LHCN-M2 (cell line): ENCODE results near the gene GLS. TPM values are rescaled to one million over a fixed set of nuclear protein-coding genes. Genes with fewer than 3 reads are reported as not detected.
"Not testable (repeated sequence)": the region's sequence is repeated elsewhere in the genome, so short reads cannot be mapped to it uniquely, and the experiment has no call there.

Source experiments
- DNase-seq: peaks from one replicate; pipeline ENCODE4 v3.0.0-alpha.2; 2012; ENCODE audit warnings: low read depth
- total RNA-seq: library from RNA; depleted of rRNA; stranded (reverse); fragments of >200 nt; gene quantifications from 2 replicates; pipeline ENCODE4 v1.2.3, GENCODE V29; 2014

GLS gene
- total RNA-seq, 1 experiment from 2014 or later, result 139 TPM

- DNase-seq, result no peak
Observed at GRCh38 chr2:190929919-190930318, 49.3 kb downstream of the GLS start.

DNA sequence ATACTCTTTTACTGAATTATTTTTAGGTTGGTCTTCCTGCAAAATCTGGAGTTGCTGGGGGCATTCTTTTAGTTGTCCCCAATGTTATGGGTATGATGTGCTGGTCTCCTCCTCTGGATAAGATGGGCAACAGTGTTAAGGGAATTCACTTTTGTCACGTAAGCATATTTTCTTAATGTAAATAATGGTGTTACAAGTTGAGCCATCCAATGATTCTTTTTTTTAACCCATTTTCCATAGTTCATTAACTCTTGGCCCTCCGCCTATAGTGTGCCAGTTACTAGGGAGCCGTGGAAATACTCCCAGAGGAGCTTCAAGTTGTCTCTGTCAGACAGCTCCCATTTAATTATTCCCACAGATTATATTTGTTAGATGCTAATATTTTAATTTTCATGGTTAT is 49.8 kb downstream of the GLS start:
- no peak for DNase-seq

- DNase-seq, result no peak
Observed at GRCh38 chr2:190932514-190932913, 51.9 kb downstream of the GLS start.

GRCh38 chr2:190933361-190933760 is 52.7 kb downstream of the GLS start:
- DNase-seq, result no peak

DNA sequence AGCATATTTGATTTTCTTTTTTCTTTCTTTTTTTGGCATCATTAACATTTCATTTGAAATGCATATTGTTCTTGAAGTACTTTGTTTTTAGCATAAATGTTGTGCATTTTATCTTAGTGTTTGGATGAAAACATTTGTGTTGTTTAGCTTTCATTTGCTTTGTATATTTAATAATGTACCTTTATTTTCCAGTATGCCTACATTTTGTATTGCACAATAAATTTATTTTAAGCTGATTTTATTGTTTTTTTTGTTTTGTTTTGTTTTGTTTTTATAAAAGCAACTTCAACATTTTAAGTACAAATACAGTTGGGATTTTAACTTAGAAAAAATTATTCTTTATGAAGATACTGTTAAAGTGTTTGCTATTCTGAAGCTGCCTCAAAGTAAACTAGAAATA is 54.4 kb downstream of the GLS start:
- DNase-seq, result no peak

- no peak for DNase-seq
Observed at GRCh38 chr2:190938771-190939335, 58.2 kb downstream of the GLS start.

DNA sequence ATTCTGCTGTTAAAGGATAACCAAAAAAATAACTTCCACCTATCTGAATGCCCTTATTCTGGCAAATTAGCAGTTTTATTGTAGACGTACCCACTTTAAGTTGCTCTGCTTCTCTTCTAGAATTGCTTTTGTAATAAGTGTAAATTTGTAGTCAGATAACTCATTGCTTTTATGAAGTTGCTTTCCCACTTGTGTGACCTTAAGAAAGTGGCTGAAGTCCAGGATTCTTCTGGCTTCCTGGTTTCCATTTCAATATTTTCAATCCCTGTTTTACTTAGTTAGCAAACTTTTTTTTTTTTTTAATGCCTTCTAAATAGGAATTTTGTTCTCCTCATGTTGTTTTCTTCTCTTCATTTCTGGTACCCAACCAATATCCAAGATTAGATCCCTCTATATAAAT is 59.8 kb downstream of the GLS start:
- no peak for DNase-seq

DNA sequence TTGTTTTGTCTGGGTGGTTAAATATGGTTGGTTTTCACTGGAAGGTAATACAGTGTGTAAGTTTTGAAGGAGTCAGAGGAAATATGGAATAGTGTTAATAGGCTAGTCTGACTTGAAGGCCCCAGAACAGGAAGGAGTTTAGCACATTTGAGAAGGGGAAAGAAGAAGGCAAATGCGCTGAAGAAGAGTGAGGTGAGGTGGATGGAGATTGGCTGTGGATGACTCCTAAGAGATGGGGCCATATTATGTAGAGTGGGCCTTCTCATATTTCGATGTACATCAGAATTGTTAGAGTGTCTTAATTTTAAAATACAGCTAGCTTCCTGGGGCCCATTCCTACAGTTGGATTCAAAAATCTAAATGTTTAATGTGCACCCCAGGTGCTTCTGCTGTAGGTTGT is 61.0 kb downstream of the GLS start:
- no peak for DNase-seq

GRCh38 chr2:190942697-190943096 is 62.1 kb downstream of the GLS start:
- no peak for DNase-seq

DNA sequence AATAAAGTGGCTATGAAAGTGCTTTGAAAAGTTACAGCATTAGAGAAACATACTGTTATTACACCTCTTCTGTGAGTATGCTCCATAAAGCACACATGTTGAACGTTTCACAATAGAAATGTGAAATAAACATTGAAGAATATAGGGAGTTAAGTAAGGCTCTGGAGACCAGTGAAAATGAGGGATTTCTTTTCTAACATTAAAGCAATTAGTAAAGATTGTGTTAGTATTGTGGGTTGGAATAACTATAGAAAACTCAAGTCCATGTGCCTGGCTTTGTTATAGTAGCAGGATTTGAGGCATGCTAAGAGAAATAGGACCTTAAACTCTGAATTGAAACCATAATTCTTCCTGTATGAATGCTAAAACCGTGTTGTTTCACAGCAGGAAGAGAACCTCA is 63.1 kb downstream of the GLS start:
- DNase-seq, result no peak

- DNase-seq, result peak; percentile 49
Observed at GRCh38 chr2:190947141-190947540, 66.5 kb downstream of the GLS start.

DNA sequence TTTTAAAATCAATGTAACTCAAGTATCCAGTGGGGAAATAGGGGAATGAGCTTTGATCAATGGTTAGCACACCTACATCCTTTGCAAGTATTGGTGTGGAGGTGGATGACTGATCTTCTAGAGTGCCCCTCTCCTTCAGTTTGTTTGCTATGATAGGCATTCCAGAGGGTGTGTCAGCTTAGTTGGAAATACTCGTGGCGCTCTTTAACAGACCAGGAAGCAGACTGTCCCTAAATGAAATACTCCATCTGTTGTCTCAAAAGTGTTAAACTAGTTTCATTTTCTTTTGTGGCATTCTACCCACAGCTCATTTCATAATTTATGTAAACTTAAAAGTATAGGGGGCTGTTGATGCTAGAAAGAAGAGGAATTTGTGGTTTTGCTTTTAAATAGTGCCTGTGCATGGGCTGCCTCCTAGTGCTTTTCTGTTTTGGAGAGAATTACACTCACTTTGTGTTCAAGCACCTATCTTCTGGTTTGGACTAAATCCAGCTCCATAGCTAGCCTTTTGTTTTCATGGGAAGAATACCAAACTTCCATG is 67.2 kb downstream of the GLS start:
- DNase-seq, result peak; percentile 70

GRCh38 chr2:190948671-190949070 is 68.0 kb downstream of the GLS start:
- DNase-seq, result peak; percentile 68

DNA sequence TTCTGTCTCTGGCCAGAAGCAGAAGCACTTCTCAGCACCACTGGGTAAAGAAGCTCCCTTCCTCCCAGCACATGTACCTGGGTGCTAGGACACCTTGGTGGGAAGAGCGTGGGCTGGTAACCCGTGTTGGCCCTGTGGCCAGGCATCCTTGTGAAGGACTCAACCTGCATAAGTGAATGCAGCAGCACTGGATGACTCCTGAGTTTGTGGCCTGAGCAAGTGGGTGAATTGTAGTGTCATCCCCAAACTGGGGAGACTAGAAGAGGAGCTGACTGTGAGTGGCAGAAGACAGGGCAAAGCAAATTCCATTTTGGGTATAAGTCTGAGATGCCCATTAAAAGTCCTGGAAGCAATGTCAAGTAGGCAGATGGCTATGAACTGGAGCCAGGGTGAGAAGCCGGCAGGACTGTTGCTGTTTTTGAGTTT is 70.0 kb downstream of the GLS start:
- DNase-seq, result no peak

GRCh38 chr2:190953257-190953656 is 72.6 kb downstream of the GLS start:
- no peak for DNase-seq

DNA sequence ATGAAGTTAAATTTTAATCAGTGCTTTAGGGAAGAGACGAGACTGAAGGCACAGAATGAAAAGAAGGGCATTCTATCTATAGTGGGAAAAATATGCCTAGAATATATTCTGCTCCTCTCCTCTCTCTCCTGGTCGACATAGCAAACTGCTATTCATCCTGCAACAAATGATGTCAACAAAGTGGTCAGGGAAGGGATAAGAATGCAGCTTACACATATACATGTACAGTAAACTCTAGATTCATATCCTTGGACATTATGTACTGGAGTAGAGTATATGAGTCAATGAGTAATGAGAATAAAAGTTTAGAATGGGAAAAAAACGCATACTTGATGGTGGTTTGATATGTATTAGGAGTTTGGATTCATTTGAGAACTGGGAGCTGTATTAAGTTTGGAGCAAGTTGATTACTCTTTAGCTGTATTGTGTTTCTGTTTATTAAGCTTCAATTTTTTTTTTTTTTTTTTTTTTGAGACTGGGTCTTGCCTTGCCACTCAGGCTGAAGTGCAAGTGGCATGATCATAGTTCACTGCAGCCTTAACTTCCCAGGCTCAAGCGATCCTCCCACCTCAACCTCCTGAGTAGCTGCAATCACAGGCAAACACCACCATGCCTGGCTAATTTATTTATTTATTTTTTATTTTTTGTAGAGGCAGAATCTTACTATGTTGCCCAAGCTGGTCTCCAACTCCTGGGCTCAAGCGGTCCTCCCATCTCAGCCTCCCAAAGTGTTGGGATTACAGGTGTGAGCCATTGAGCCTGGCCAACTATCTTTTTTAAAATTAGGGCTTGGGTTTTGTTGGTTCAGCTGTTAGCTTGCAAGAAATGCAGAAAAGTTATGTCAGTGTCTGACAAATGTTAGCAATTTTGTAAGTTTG is 79.5 kb downstream of the GLS start:
- DNase-seq, result no peak

DNA sequence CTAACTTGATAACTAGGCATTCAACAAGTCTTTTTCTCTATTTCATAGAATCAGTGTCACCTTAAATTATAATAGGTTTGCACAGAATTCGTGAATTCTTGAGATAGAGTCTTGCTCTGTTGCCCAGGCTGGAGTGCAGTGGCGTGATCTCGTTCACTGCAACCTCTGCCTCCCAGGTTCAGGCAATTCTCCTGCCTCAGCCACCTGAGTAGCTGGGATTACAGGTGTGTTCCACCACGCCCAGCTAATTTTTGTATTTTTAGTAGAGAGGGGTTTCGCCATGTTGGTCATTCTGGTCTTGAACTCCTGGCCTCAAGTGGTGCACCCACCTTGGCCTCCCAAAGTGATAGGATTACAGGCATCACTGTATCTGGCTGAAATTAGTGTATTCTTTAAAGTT is 80.5 kb downstream of the GLS start:
- not testable (repeated sequence) for DNase-seq

DNA sequence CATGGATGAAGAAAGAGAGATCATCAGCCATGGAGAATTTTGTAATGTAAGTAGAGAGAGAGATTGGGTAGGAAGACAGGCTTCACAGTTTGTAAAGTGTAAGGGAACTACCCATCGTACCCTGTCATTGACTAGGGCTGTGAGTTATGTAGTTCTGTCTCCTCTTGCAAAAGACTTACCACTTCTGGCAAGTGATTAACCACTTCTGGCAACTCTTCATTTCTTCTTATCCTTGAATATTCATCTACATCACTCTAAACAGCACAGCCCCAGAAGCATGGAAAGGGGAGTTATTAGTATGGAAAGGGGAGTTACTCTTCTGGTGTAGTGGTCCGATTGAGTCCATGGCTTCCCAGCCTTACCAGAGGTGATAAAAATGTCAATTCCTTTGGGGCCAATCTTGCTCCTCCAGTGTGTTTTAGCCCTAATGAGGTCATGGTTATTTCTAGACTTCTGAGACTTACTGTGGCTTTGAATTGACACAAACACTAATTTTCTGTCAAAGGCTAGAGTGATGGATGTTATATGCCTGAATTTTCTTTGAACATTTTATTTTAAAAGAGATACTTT is 81.4 kb downstream of the GLS start:
- no peak for DNase-seq

DNA sequence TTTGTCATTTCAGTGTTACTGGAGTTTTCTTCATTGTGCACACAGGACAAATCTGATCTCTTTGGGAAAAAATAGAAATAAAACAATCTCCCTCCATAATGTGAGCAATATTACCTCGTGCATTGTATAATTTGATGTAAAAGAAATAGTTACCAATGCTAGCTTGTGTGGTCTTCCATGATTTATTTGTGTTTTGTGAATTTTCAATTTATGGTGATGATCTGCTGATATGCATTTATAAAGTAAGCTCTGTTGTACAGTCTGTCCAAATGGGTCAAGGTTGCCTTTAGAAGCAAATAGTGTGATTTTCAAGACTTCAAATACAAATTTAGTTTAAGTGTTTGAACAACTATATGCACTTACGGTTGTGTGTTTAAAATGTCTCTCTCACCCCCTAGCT is 82.5 kb downstream of the GLS start:
- no peak for DNase-seq

DNA sequence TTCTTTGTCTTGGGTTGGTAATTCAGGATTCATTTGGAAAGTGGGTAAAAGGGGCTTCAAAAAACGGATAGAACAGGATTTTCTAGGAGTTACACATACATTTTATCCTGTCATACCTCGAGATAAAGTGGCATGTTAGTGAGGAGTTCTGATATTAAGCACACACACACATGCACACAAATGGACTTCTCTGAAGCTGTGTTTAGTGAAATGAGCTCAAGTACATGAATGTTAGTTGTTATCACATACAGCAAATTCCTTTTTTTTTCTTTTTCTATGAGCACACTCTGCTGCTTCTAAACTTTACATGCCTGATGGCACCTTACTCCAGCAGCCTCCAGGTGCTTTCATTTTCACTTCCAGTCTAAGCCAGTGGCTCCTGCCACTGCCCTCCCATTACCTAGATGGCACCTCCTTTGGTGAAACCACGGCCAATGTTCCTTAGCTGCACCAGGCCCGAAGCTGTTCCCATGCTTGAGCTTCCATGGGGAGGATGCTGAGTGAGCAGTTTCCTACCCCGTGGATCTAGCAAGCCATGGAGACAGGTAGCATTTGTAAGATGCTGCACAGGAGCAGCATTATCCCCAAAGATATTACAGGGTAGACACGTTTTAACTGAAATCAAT is 83.7 kb downstream of the GLS start:
- DNase-seq, result no peak

- DNase-seq, result no peak
Observed at GRCh38 chr2:190965580-190966222, 85.1 kb downstream of the GLS start.

DNA sequence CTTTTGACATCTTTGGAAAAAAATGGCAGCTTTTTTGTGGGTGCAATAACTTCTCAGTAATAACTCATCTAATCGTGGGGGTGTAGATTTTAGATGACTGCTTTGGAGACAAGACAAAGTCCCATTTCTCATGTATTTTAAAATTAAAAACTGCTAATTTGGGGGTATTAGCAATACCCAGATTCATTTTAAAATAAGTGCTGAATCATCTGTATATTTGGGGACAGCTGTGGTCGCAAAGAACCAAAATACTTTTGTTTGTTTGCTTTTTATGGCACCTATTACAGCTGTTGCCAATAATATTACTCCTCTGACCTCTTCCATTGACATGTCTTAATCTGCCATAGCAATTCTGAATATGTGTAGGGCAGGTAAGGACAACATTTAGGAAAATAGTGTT is 87.9 kb downstream of the GLS start:
- no peak for DNase-seq
